Epidermal melanocyte (primary cell): ENCODE data around the gene SPATA21.

Experiments used
- DNase-seq: peaks from one replicate; pipeline ENCODE4 v3.0.0; 2011; ENCODE audit warnings: low spot score; ENCODE audit not compliant: insufficient read length

SPATA21 gene

DNA sequence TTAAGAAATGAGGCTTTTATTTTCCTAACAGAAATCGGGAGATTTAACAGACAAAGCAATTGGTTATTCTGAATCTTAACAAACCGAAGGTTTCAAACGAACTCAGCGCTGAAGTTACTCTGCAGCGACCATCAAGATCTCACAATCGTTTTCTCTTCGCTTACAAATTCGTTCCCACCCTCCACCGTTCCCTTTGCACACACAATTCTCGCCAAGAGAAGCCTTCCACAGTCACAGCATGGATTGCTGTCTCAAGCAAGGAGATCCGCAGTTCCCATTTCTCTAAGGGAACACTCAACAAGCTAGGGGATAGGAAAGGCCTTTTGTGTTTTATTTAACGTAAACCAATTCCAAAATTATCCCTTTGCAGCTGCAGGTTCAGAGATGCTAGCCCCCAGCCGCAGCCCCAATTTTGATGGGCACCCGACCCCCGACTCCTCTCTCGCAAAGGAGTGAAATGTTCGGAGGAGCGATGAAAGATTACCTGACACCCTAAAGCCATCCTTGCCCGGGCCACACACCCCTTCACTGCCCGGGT, 85.7 kb downstream of the SPATA21 start:
- DNase-seq = no peak

DNA sequence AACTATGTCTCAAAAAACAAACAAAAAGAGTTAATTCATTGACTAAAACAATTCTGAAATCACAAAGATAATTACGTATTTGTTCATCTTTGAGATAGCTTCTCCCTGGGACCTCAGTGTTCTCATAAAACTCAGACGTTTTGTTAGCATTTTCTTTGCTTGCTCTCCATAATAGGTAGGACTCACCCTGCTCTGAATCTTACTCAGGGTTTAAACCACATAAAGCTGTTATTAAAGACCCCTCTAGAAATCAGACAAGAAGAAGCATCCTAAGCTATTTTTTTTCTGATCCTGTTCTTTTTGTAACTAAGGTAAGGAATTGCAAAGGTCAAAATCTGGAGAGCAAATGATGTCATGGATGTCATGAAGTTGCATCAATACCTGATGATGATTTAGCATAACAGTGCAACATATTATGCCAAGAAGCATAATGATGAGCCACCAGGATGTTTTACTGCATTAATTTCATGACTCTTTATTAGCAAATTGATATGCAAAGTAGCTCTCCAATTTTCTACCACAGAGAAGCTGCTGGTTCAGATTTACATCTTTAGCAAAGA, 87.3 kb downstream of the SPATA21 start:
- DNase-seq = no peak
